ENCODE measurements around the gene CMTM1. TPM values are rescaled to one million over a fixed set of nuclear protein-coding genes. Genes with fewer than 3 reads are reported as not detected.
A peak's percentile ranks its signal among the peaks of the same experiment; 100 is the strongest.

The CMTM1 gene
- total RNA-seq, 1 donor from 2014 or later: 1.4 TPM

- DNase-seq (ENCODE audit: low read depth): no peak
Observed at GRCh38 chr16:66537236-66537635, 29.0 kb upstream of the CMTM1 start.

GRCh38 chr16:66538910-66539309 lies 27.3 kb upstream of the CMTM1 start:
- peak; percentile 28 for DNase-seq (ENCODE audit: low read depth)

GRCh38 chr16:66539623-66540469 lies 26.4 kb upstream of the CMTM1 start:
- peak; percentile 19 for DNase-seq (ENCODE audit: low read depth)

- no peak for DNase-seq (ENCODE audit: low read depth)
Observed at GRCh38 chr16:66541388-66542355, 24.6 kb upstream of the CMTM1 start.

- DNase-seq (ENCODE audit: low read depth): no peak
Observed at GRCh38 chr16:66542396-66542795, 23.8 kb upstream of the CMTM1 start.

GRCh38 chr16:66543541-66543940 lies 22.7 kb upstream of the CMTM1 start:
- no peak for DNase-seq (ENCODE audit: low read depth)

- no peak for DNase-seq (ENCODE audit: low read depth)
Observed at GRCh38 chr16:66544016-66544757, 22.1 kb upstream of the CMTM1 start.

GRCh38 chr16:66547101-66547989 lies 18.9 kb upstream of the CMTM1 start:
- DNase-seq (ENCODE audit: low read depth): no peak

- no peak for DNase-seq (ENCODE audit: low read depth)
Observed at GRCh38 chr16:66548068-66548467, 18.2 kb upstream of the CMTM1 start.

- no peak for DNase-seq (ENCODE audit: low read depth)
Observed at GRCh38 chr16:66548868-66549267, 17.4 kb upstream of the CMTM1 start.

- DNase-seq (ENCODE audit: low read depth): peak; percentile 79
Observed at GRCh38 chr16:66549284-66550131, 16.7 kb upstream of the CMTM1 start, which contains the start of gene TK2. Gene TK2, minus strand, starts transcription at chr16:66550122. Its CDS starts 61 bp downstream, at chr16:66550061.

- peak; percentile 37 for DNase-seq (ENCODE audit: low read depth)
Observed at GRCh38 chr16:66551348-66551759, 14.9 kb upstream of the CMTM1 start.

GRCh38 chr16:66551788-66552285 lies 14.4 kb upstream of the CMTM1 start:
- DNase-seq (ENCODE audit: low read depth): no peak

GRCh38 chr16:66552286-66553177 lies 13.7 kb upstream of the CMTM1 start, which contains the start of gene CKLF:
Gene CKLF, plus strand, starts transcription at chr16:66552576. Its CDS starts 140 bp downstream, at chr16:66552716.
- peak; percentile 91 for DNase-seq (ENCODE audit: low read depth)

- DNase-seq (ENCODE audit: low read depth): no peak
Observed at GRCh38 chr16:66553223-66553622, 13.0 kb upstream of the CMTM1 start.

- no peak for DNase-seq (ENCODE audit: low read depth)
Observed at GRCh38 chr16:66554021-66554420, 12.2 kb upstream of the CMTM1 start.

GRCh38 chr16:66554495-66554894 lies 11.7 kb upstream of the CMTM1 start:
- DNase-seq (ENCODE audit: low read depth): no peak

GRCh38 chr16:66560107-66560506 lies 6.1 kb upstream of the CMTM1 start:
- DNase-seq (ENCODE audit: low read depth): no peak

Measured in myocyte (in vitro differentiated cells).